ENCODE results near the gene SMTN.

The SMTN gene

GRCh38 chr22:31099841-31100761 is 19.0 kb downstream of the SMTN start:
- Histone ChIP-seq H3K4me2 (ENCODE audit: low read length) (no peak overlapping the region), H4K20me1 (ENCODE audit: insufficient read depth, low read length) (no peaks in the 10 kb centered on the region), H3K27ac (ENCODE audit: low read depth, low read length, poor library complexity, severe bottlenecking) (no peak overlapping the region), H3K36me3 (ENCODE audit: insufficient read depth, low read length) (no peaks in the 10 kb centered on the region), H3K79me2 (ENCODE audit: insufficient read depth, low read length) (no peaks in the 10 kb centered on the region), H3K9me3 (ENCODE audit: low read length) (no peaks in the 10 kb centered on the region), H3K9me2 (ENCODE audit: low read depth, low read length) (no peaks in the 10 kb centered on the region), H2AFZ (ENCODE audit: low read length) (no peak overlapping the region), H3K4me1 (ENCODE audit: insufficient read depth, low read length, severe bottlenecking) (no peaks in the 10 kb centered on the region), H3K9ac (ENCODE audit: low read length) (no peak overlapping the region), H3K27me3 (ENCODE audit: insufficient read depth, low read length) (no peaks in the 10 kb centered on the region), H3F3A (ENCODE audit: insufficient read depth, low read length) (no peaks in the 10 kb centered on the region), H3K4me3 (ENCODE audit: low read depth, low read length, poor library complexity, severe bottlenecking) (no peak overlapping the region)
- no peak for TF ChIP-seq EZH2 (IDR thresholded peaks at IDR 0.05; ENCODE audit: borderline replicate concordance, low read length)
- TF ChIP-seq CTCF (IDR thresholded peaks at IDR 0.05; ENCODE audit: low read length) = no peak

GRCh38 chr22:31100762-31101525 is 19.8 kb downstream of the SMTN start:
- Histone ChIP-seq H3K27me3 (ENCODE audit: insufficient read depth, low read length) (0 out of 2 replicates have a peak, but pooled peaks cover 1% of the 10 kb centered on the region), H3K4me1 (ENCODE audit: insufficient read depth, low read length, severe bottlenecking) (no peaks in the 10 kb centered on the region), H3K9ac (ENCODE audit: low read length) (no peak overlapping the region), H3K9me3 (ENCODE audit: low read length) (no peaks in the 10 kb centered on the region), H2AFZ (ENCODE audit: low read length) (no peak overlapping the region), H4K20me1 (ENCODE audit: insufficient read depth, low read length) (no peaks in the 10 kb centered on the region), H3K9me2 (ENCODE audit: low read depth, low read length) (no peaks in the 10 kb centered on the region), H3F3A (ENCODE audit: insufficient read depth, low read length) (no peaks in the 10 kb centered on the region), H3K79me2 (ENCODE audit: insufficient read depth, low read length) (no peaks in the 10 kb centered on the region), H3K4me3 (ENCODE audit: low read depth, low read length, poor library complexity, severe bottlenecking) (no peak overlapping the region), H3K4me2 (ENCODE audit: low read length) (no peak overlapping the region), H3K36me3 (ENCODE audit: insufficient read depth, low read length) (no peaks in the 10 kb centered on the region), H3K27ac (ENCODE audit: low read depth, low read length, poor library complexity, severe bottlenecking) (no peak overlapping the region)
- TF ChIP-seq CTCF (IDR thresholded peaks at IDR 0.05; ENCODE audit: low read length) (no peak), EZH2 (IDR thresholded peaks at IDR 0.05; ENCODE audit: borderline replicate concordance, low read length) (no peak)

GRCh38 chr22:31102441-31103081 is 21.4 kb downstream of the SMTN start:
- Histone ChIP-seq H2AFZ (ENCODE audit: low read length) (no peak overlapping the region), H3K4me2 (ENCODE audit: low read length) (no peak overlapping the region), H3K79me2 (ENCODE audit: insufficient read depth, low read length) (no peaks in the 10 kb centered on the region), H3F3A (ENCODE audit: insufficient read depth, low read length) (no peaks in the 10 kb centered on the region), H3K36me3 (ENCODE audit: insufficient read depth, low read length) (no peaks in the 10 kb centered on the region), H3K4me1 (ENCODE audit: insufficient read depth, low read length, severe bottlenecking) (peaks cover 5% of the 10 kb centered on the region), H3K27me3 (ENCODE audit: insufficient read depth, low read length) (peaks cover 7% of the 10 kb centered on the region; the same call in 1 of the 2 replicates), H3K9ac (ENCODE audit: low read length) (no peak overlapping the region), H3K4me3 (ENCODE audit: low read depth, low read length, poor library complexity, severe bottlenecking) (no peak overlapping the region), H3K9me3 (ENCODE audit: low read length) (no peaks in the 10 kb centered on the region), H3K9me2 (ENCODE audit: low read depth, low read length) (no peaks in the 10 kb centered on the region), H3K27ac (ENCODE audit: low read depth, low read length, poor library complexity, severe bottlenecking) (no peak overlapping the region), H4K20me1 (ENCODE audit: insufficient read depth, low read length) (no peaks in the 10 kb centered on the region)
- TF ChIP-seq EZH2 (IDR thresholded peaks at IDR 0.05; ENCODE audit: borderline replicate concordance, low read length) (no peak), CTCF (IDR thresholded peaks at IDR 0.05; ENCODE audit: low read length) (no peak)
